PFSK-1 (cell line): ENCODE data around the gene SLC10A6.

Source experiments
- POLR2AphosphoS5 ChIP-seq: IDR thresholded peaks from 2 replicates; pipeline ENCODE4 v1.6.1; 2012; ENCODE audit warnings: low read depth, mild to moderate bottlenecking, control low read depth, low read length, moderate library complexity
- SIN3A ChIP-seq: IDR thresholded peaks from 2 replicates; pipeline ENCODE4 v1.6.1; 2012; ENCODE audit warnings: mild to moderate bottlenecking, low read length, moderate library complexity, borderline replicate concordance; ENCODE audit not compliant: insufficient read depth
- TAF1 ChIP-seq: IDR thresholded peaks from 2 replicates; pipeline ENCODE4 v1.6.1; 2012; ENCODE audit warnings: low read length, control low read depth, borderline replicate concordance; ENCODE audit not compliant: insufficient read depth

DNA sequence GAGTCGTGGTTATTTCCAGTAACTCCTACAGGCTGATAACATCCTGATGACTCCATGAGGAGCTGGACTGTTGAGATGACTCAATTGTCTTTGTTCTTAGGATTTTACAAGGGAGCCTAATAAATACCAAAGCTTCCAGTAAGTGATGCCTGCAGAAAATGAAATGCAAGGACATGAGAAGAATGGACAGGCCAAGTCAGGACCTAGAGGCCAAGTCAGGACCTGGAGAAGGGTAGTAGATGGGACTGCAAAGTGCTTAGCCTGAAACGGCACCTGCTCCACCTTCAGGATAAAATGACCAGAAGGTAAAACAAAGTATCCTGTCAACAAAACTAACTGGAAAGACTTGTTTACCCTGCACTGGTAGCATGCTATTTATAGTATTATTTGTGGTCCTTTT lies 6.4 kb upstream of the SLC10A6 start:
- TF ChIP-seq TAF1 (no peak), POLR2AphosphoS5 (no peak), SIN3A (no peak)
